ENCODE data around the gene FEN1.
A peak's percentile ranks its signal among the peaks of the same experiment; 100 is the strongest.

The FEN1 gene

GRCh38 chr11:61795876-61796526 is 3.3 kb downstream of the FEN1 start:
- DNase-seq: no peak

GRCh38 chr11:61797263-61797944 is 4.7 kb downstream of the FEN1 start:
- DNase-seq: peak; percentile 95

GRCh38 chr11:61799665-61800284 is 7.1 kb downstream of the FEN1 start:
- DNase-seq: no peak

- DNase-seq: no peak
These were observed 7.9 kb downstream of the FEN1 start for GRCh38 chr11:61800331-61801281.

GRCh38 chr11:61802605-61803004 is 9.9 kb downstream of the FEN1 start:
- no peak for DNase-seq

- no peak for DNase-seq
These were observed 11.4 kb downstream of the FEN1 start for GRCh38 chr11:61803889-61804647.

- no peak for DNase-seq
These were observed 12.4 kb downstream of the FEN1 start for GRCh38 chr11:61805146-61805545.

- DNase-seq: no peak
These were observed 14.1 kb downstream of the FEN1 start for GRCh38 chr11:61806785-61807184.

- no peak for DNase-seq
These were observed 18.0 kb downstream of the FEN1 start for GRCh38 chr11:61810671-61811175.

- DNase-seq: no peak
These were observed 19.1 kb downstream of the FEN1 start for GRCh38 chr11:61811831-61812230.

GRCh38 chr11:61812736-61813411 is 20.2 kb downstream of the FEN1 start:
- DNase-seq: no peak

- DNase-seq: no peak
These were observed 21.7 kb downstream of the FEN1 start for GRCh38 chr11:61814247-61814957.

GRCh38 chr11:61814958-61815789 is 22.5 kb downstream of the FEN1 start:
- peak; percentile 97 for DNase-seq

GRCh38 chr11:61815790-61816735 is 23.4 kb downstream of the FEN1 start:
- DNase-seq: peak; percentile 90

GRCh38 chr11:61816736-61817455 is 24.2 kb downstream of the FEN1 start, which contains the start of gene FADS1:
FADS1 (minus strand) TSS chr11:61817003; CDS start chr11:61816929, 74 bp downstream.
- peak; percentile 97 for DNase-seq

GRCh38 chr11:61817471-61818202 is 24.9 kb downstream of the FEN1 start:
- no peak for DNase-seq

GRCh38 chr11:61820174-61820573 is 27.5 kb downstream of the FEN1 start:
- DNase-seq: no peak
